Neutrophil (primary cell): ENCODE results near the gene PCDHGA1.

Source experiments
- H3K27ac ChIP-seq: fragments of 200-600 bp; sonication (generic); 2 replicates; pipeline ENCODE4 v1.5.1; 2016; ENCODE audit warnings: mild to moderate bottlenecking, moderate library complexity
- H3K27me3 ChIP-seq: fragments of 200-600 bp; sonication (generic); 2 replicates; pipeline ENCODE4 v1.6.0; 2016; ENCODE audit warnings: mild to moderate bottlenecking
- H3K36me3 ChIP-seq: fragments of 200-600 bp; sonication (generic); 2 replicates; pipeline ENCODE4 v1.5.1; 2017
- H3K4me1 ChIP-seq, 2 experiments: fragments of 200-600 bp in 1 of 2; sonication (generic) in 1 of 2; 1 replicate in 1 of 2; 2 replicates in 1 of 2; pipeline versions ENCODE4 v1.5.1 to v1.6.1; 2013 to 2016; ENCODE audit warnings: low read depth in 1 of 2, low read length in 1 of 2, mild to moderate bottlenecking in 1 of 2, moderate library complexity in 1 of 2; ENCODE audit not compliant: control insufficient read depth in 1 of 2, insufficient read depth in 1 of 2
- H3K4me3 ChIP-seq, 2 experiments: fragments of 200-600 bp in 1 of 2; sonication (generic) in 1 of 2; 1 replicate in 1 of 2; 2 replicates in 1 of 2; pipeline ENCODE4 v1.5.1; 2013 to 2016; ENCODE audit warnings: low read depth in 1 of 2, low read length in 1 of 2, mild to moderate bottlenecking in 1 of 2, moderate library complexity in 1 of 2
- H3K9me3 ChIP-seq: fragments of 200-600 bp; sonication (generic); 2 replicates; pipeline ENCODE4 v1.5.1; 2016
- TF ChIP-seq, protein P1 (sequence below): fragments of 200-600 bp; sonication (generic); IDR thresholded peaks from 2 replicates; pipeline ENCODE4 v1.5.1; 2016; ENCODE audit warnings: antibody characterized with exemption

The PCDHGA1 gene

GRCh38 chr5:141512390-141512910 is 182.1 kb downstream of the PCDHGA1 start:
- no peaks in the 10 kb centered on the region for H3K9me3 ChIP-seq
- peak overlapping the region; percentile 71 to 79 for H3K4me3 ChIP-seq
- peaks cover 35% of the 10 kb centered on the region for H3K36me3 ChIP-seq
- H3K4me1 ChIP-seq, result peaks cover 58 to 63% of the 10 kb centered on the region in 2 experiments
- H3K27ac ChIP-seq, result peak overlapping the region; percentile 69
- H3K27me3 ChIP-seq, result peaks cover 26% of the 10 kb centered on the region
- TF ChIP-seq, protein P1, sequence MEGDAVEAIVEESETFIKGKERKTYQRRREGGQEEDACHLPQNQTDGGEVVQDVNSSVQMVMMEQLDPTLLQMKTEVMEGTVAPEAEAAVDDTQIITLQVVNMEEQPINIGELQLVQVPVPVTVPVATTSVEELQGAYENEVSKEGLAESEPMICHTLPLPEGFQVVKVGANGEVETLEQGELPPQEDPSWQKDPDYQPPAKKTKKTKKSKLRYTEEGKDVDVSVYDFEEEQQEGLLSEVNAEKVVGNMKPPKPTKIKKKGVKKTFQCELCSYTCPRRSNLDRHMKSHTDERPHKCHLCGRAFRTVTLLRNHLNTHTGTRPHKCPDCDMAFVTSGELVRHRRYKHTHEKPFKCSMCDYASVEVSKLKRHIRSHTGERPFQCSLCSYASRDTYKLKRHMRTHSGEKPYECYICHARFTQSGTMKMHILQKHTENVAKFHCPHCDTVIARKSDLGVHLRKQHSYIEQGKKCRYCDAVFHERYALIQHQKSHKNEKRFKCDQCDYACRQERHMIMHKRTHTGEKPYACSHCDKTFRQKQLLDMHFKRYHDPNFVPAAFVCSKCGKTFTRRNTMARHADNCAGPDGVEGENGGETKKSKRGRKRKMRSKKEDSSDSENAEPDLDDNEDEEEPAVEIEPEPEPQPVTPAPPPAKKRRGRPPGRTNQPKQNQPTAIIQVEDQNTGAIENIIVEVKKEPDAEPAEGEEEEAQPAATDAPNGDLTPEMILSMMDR, result peak; percentile 77

DNA sequence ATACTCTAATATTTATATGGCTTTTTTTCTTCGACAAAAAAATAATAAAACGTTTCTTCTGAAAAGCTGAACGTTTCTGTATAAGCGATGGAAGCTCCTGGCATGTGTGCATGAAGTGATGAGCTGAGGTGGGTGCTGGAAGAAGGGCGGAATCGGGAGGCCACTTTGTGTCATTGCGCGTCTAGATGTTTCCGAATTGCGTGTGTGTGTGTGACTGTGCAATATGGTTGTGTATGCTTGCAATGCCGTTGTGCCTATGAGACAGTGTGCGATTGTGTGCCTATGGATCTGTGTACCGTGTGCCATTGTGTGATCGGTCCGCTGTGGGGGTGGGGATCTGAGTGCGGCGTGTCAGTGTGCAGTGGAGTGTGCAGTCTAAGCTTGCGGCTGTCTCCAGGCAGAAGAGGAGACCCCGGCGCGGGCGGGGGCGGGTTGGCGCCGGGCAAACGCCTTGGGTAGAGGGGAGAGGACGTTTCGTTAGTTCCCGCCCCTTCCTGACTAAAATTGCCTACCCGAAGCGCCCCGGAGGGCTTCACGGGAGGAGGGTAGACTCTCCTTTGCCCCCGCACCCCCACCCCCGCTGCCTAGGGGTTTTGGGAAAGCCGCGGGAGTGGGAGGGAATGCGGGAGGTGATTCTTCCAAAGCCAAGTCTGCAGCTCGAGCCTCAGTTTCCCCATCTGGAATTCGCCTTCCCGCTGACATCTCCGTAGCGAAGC is 182.8 kb downstream of the PCDHGA1 start:
- TF ChIP-seq, protein P1, result no peak
- H3K27ac ChIP-seq, result peak overlapping the region; percentile 69
- H3K9me3 ChIP-seq, result no peaks in the 10 kb centered on the region
- peak overlapping the region; percentile 71 to 79 for H3K4me3 ChIP-seq
- H3K27me3 ChIP-seq, result peaks cover 19% of the 10 kb centered on the region
- H3K4me1 ChIP-seq, result peaks cover 65 to 68% of the 10 kb centered on the region in 2 experiments
- H3K36me3 ChIP-seq, result peaks cover 41% of the 10 kb centered on the region

DNA sequence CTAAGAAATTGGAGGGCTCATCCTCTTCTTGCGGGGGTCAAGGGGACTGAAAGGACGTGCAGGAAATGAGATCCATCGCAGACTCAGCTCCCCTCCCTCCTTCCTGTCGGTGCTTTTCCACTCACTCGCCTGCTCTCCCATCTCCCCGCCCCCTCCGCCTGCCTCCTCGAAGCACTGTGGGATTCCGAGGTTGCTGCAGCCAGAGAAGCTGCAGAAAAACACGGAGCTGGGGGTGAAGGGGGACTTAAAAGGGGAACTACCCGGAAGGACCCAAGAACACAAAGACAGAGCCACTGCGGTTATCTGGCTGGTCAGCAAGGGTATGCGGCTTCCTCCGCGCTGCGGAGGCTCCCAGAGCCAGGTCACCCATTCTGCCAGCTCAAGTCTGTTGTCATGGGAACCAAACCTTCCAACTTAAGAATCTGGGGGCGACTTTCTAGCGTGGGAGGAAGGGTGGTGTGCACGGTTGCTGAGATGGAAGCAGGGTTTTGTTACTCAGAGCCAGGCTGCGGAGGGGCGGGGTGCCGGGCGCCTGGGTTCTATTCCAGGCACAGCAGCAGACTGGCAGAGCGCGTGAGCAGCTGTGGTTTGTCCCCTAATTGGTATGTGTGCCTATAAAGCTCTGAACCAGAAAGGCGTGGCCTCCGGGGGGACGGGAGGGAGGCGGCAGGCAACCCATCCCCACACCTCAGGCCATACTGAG is 183.5 kb downstream of the PCDHGA1 start:
- Histone ChIP-seq H3K27ac (peak overlapping the region; percentile 69), H3K36me3 (peaks cover 45% of the 10 kb centered on the region), H3K4me1 (peaks cover 70 to 72% of the 10 kb centered on the region in 2 experiments), H3K4me3 (peak overlapping the region; percentile 71 to 79), H3K9me3 (no peaks in the 10 kb centered on the region), H3K27me3 (peaks cover 12% of the 10 kb centered on the region)
- TF ChIP-seq, protein P1, result no peak

DNA sequence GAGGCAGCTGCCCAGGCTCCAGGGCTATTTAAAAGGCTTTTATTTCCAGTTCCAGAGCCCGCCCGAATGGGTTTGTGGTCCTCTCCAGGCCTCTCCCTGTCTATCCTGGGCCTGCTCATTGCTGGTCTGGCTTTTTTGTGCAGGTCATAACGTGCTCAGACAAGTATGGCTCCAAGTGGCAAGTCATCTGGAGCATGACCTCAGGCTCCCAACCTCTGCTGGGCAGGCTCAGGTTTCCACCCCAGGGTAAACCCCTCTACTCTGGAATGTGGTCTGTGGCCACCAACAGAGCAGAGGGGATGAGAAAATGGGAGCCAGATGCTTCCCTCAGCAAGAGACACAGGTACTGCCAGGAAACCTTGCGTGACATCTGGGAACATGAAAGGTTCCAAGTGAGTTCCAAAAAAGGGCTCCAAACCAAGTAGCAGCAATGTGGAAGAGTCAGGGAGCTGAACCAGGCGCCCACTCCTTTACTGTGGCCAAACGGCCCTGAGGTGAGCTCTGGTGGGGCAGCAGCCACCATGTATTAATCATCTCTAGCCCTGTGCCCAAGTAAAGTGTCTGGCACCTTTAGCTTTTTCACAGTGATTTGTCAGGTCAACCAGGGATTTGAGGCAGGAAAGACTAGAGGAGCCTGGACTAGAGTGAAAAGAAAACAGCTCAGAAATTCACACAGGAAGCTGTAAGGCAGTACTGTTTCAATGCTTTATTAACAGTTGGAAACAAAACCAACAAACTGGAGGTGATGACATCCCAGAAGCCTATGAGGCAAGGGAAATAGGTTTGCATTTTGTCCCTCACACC is 184.2 kb downstream of the PCDHGA1 start:
- H3K36me3 ChIP-seq, result peaks cover 53% of the 10 kb centered on the region
- H3K9me3 ChIP-seq, result no peaks in the 10 kb centered on the region
- peaks cover 5% of the 10 kb centered on the region for H3K27me3 ChIP-seq
- TF ChIP-seq, protein P1, result no peak
- H3K27ac ChIP-seq, result peak overlapping the region; percentile 69
- peak overlapping the region; percentile 71 to 79 for H3K4me3 ChIP-seq
- peaks cover 72 to 75% of the 10 kb centered on the region in 2 experiments for H3K4me1 ChIP-seq

DNA sequence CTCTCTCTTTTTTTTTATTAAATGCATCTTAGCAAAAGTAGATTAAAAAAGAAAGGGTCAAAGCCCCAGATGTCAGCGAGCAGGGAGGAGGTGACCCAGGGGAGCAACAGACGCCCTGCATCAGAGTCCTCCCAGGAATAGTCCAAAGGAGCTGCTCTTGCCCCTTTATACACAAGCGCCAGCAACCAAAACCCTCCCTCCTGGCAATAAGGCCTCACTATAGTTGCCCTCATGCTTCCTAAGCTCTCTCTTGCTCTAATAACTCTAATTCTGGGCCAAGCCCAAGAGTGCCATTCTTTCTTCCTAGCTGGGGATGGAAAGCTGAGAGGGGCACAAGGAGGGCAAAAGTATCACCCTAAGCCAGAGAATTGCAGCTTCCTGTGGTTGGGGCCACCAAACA is 184.8 kb downstream of the PCDHGA1 start:
- H3K36me3 ChIP-seq, result peaks cover 55% of the 10 kb centered on the region
- TF ChIP-seq, protein P1, result no peak
- peak overlapping the region; percentile 69 for H3K27ac ChIP-seq
- no peaks in the 10 kb centered on the region for H3K27me3 ChIP-seq
- no peak overlapping the region for H3K4me3 ChIP-seq
- no peaks in the 10 kb centered on the region for H3K9me3 ChIP-seq
- H3K4me1 ChIP-seq, result peaks cover 79 to 81% of the 10 kb centered on the region in 2 experiments
